SK-N-SH (cell line): ENCODE measurements around the gene S100B. TPM values are rescaled to one million over a fixed set of nuclear protein-coding genes. Genes with fewer than 3 reads are reported as not detected.

Experiments
- CTCF ChIA-PET: fragments of 300-600, 350-600 bp; formaldehyde crosslinking; extraction: SDS; loops from one replicate; lab custom pipeline; 2021; lab: Yijun Ruan, JAX
- POLR2A ChIA-PET: fragments of 350-600 bp; sonication (Branson Sonifier 250); formaldehyde crosslinking; extraction: SDS; loops from one replicate; lab custom pipeline; 2020; ENCODE audit warnings: antibody characterized with exemption, inconsistent platforms; lab: Yijun Ruan, JAX
- DNase-seq: peaks from one replicate; pipeline ENCODE4 v3.0.0; 2012
- H2AFZ ChIP-seq: fragments of 200-600 bp; sonication (generic); 2 replicates; pipeline ENCODE4 v1.8.1; 2016; ENCODE audit warnings: antibody characterized with exemption, mild to moderate bottlenecking, low read depth
- H3F3A ChIP-seq: fragments of 200-600 bp; sonication (generic); replicated peaks from 2 replicates; pipeline ENCODE3; 2016; ENCODE audit warnings: antibody characterized with exemption, mild to moderate bottlenecking; ENCODE audit not compliant: insufficient read depth
- H3K27ac ChIP-seq, 2 experiments: fragments of 200-500 bp in 1 of 2; fragments of 200-600 bp in 1 of 2; sonication (Bioruptor generic) in 1 of 2; sonication (generic), shearing (Covaris generic) in 1 of 2; 2 replicates each; pipeline versions ENCODE4 v1.5.1 to v1.6.1; 2014 to 2016; ENCODE audit warnings: low read depth in 2 of 2, inconsistent platforms in 1 of 2, low read length in 1 of 2, mild to moderate bottlenecking in 1 of 2, mixed read lengths in 1 of 2
- H3K27me3 ChIP-seq: fragments of 200-600 bp; sonication (generic), shearing (Covaris generic); 2 replicates; pipeline ENCODE4 v1.6.1; 2016; ENCODE audit warnings: mixed run types; ENCODE audit not compliant: insufficient read depth
- H3K36me3 ChIP-seq, 2 experiments: fragments of 200-500 bp in 1 of 2; fragments of 200-600 bp in 1 of 2; sonication (Bioruptor generic) in 1 of 2; sonication (generic) in 1 of 2; replicated peaks in 1 of 2; 2 replicates each; pipeline versions ENCODE3 to v1.5.1; 2014 to 2016; ENCODE audit warnings: low read length in 1 of 2, mild to moderate bottlenecking in 1 of 2; ENCODE audit not compliant: insufficient read depth in 2 of 2, control insufficient read depth in 1 of 2
- H3K4me1 ChIP-seq, 2 experiments: fragments of 200-500 bp in 1 of 2; fragments of 200-600 bp in 1 of 2; sonication (Bioruptor generic) in 1 of 2; sonication (generic), shearing (Covaris generic) in 1 of 2; 2 replicates each; pipeline versions ENCODE4 v1.5.1 to v1.6.1; 2014 to 2016; ENCODE audit warnings: low read depth in 1 of 2, low read length in 1 of 2, mixed run types in 1 of 2; ENCODE audit not compliant: insufficient read depth in 2 of 2, control insufficient read depth in 1 of 2
- H3K4me2 ChIP-seq: fragments of 200-600 bp; sonication (generic), shearing (Covaris generic); 2 replicates; pipeline ENCODE4 v1.6.1; 2017; ENCODE audit warnings: mixed run types
- H3K4me3 ChIP-seq, 2 experiments: fragments of 200-500 bp in 1 of 2; fragments of 200-600 bp in 1 of 2; sonication (Bioruptor generic) in 1 of 2; sonication (generic), shearing (Covaris generic) in 1 of 2; 2 replicates each; pipeline versions ENCODE4 v1.5.1 to v1.8.1; 2014 to 2016; ENCODE audit warnings: low read depth in 2 of 2, inconsistent platforms in 1 of 2, low read length in 1 of 2, mild to moderate bottlenecking in 1 of 2, mixed read lengths in 1 of 2, moderate library complexity in 1 of 2
- H3K79me2 ChIP-seq: fragments of 200-600 bp; sonication (generic); 2 replicates; pipeline ENCODE4 v1.8.1; 2017; ENCODE audit warnings: mild to moderate bottlenecking; ENCODE audit not compliant: insufficient read depth
- H3K9ac ChIP-seq: fragments of 200-600 bp; sonication (generic); 2 replicates; pipeline ENCODE4 v1.6.1; 2017; ENCODE audit warnings: mixed run types
- H3K9me2 ChIP-seq: fragments of 200-600 bp; sonication (generic); 2 replicates; pipeline ENCODE4 v1.6.1; 2017; ENCODE audit warnings: mixed run types
- H3K9me3 ChIP-seq: fragments of 200-600 bp; sonication (generic); 2 replicates; pipeline ENCODE4 v1.6.1; 2017; ENCODE audit warnings: mixed run types, mild to moderate bottlenecking, moderate library complexity
- H4K20me1 ChIP-seq: fragments of 200-600 bp; sonication (generic); 2 replicates; pipeline ENCODE4 v1.6.1; 2017; ENCODE audit warnings: mild to moderate bottlenecking, mixed run types; ENCODE audit not compliant: insufficient read depth
- ELF1 ChIP-seq: IDR thresholded peaks from 2 replicates; pipeline ENCODE4 v1.4.0; 2012
- EP300 ChIP-seq, 2 experiments: IDR thresholded peaks; 2 replicates each; pipeline versions ENCODE4 v1.4.0 to v1.6.1; 2012; ENCODE audit warnings: borderline replicate concordance in 1 of 2, low read depth in 1 of 2, low read length in 1 of 2
- EZH2phosphoT487 ChIP-seq: fragments of 200-600 bp; sonication (generic); IDR thresholded peaks from 2 replicates; pipeline ENCODE4 v1.6.1; 2017; ENCODE audit warnings: low read depth, mixed run types, mild to moderate bottlenecking, antibody characterized with exemption, moderate library complexity, borderline replicate concordance
- GABPA ChIP-seq: IDR thresholded peaks from 2 replicates; pipeline ENCODE4 v1.4.0; 2012; ENCODE audit warnings: low read depth, mild to moderate bottlenecking
- IRF3 ChIP-seq: fragments of 150-350 bp; IDR thresholded peaks from 2 replicates; pipeline ENCODE4 v1.6.1; 2016; ENCODE audit warnings: mild to moderate bottlenecking, low read depth, low read length
- JUND ChIP-seq: IDR thresholded peaks from 2 replicates; pipeline ENCODE4 v1.4.0; 2012
- MAX ChIP-seq: IDR thresholded peaks from 2 replicates; pipeline ENCODE4 v1.4.0; 2012; ENCODE audit warnings: low read depth
- MEF2A ChIP-seq: IDR thresholded peaks from 2 replicates; pipeline ENCODE4 v1.4.0; 2012; ENCODE audit warnings: low read depth, borderline replicate concordance
- MXI1 ChIP-seq: IDR thresholded peaks from 2 replicates; pipeline ENCODE4 v1.6.1; 2012; ENCODE audit warnings: mild to moderate bottlenecking, low read depth, low read length, improper control_type of control experiment
- NRF1 ChIP-seq: IDR thresholded peaks from 2 replicates; pipeline ENCODE4 v1.6.1; 2012; ENCODE audit warnings: low read depth, mild to moderate bottlenecking, low read length
- POLR2AphosphoS5 ChIP-seq: IDR thresholded peaks from 2 replicates; pipeline ENCODE4 v1.6.1; 2012; ENCODE audit warnings: low read depth, low read length
- RAD21 ChIP-seq: IDR thresholded peaks from 2 replicates; pipeline ENCODE4 v1.6.1; 2012; ENCODE audit warnings: mild to moderate bottlenecking, low read length
- REST ChIP-seq: IDR thresholded peaks from 2 replicates; pipeline ENCODE4 v1.6.1; 2012; ENCODE audit warnings: mild to moderate bottlenecking, low read depth, low read length, moderate library complexity
- RXRA ChIP-seq: IDR thresholded peaks from 2 replicates; pipeline ENCODE4 v1.4.0; 2012; ENCODE audit warnings: low read depth, mild to moderate bottlenecking, borderline replicate concordance
- TAF1 ChIP-seq: IDR thresholded peaks from 2 replicates; pipeline ENCODE4 v1.6.1; 2012; ENCODE audit warnings: low read depth, mild to moderate bottlenecking, low read length, moderate library complexity, borderline replicate concordance
- USF1 ChIP-seq: IDR thresholded peaks from 2 replicates; pipeline ENCODE4 v1.4.0; 2012; ENCODE audit warnings: low read depth, borderline replicate concordance
- YY1 ChIP-seq: IDR thresholded peaks from 2 replicates; pipeline ENCODE4 v1.4.0; 2012; ENCODE audit warnings: low read depth, mild to moderate bottlenecking
- WGBS: methylation state at CpG from one replicate; pipeline ENCODE4 v1.1.6; 2017; ENCODE audit warnings: low lambda C conversion rate; 5-methylcytosine and 5-hydroxymethylcytosine counted together
- polyA plus RNA-seq, 3 experiments: library from polyadenylated mRNA; depleted of rRNA; stranded (reverse); fragments of >200 nt; gene quantifications; 2 replicates each; pipeline ENCODE4 v1.2.3, GENCODE V29; 2012

S100B gene
- polyA plus RNA-seq, 1 of the 3 experiments (the other 2 are of a cell fraction), result 0.12 TPM

GRCh38 chr21:46551636-46552241, 53.1 kb downstream of the S100B start:
- ChIA-PET POLR2A (no interaction called here), CTCF (no interaction called here)
- Histone ChIP-seq H3K4me2 (no peak overlapping the region), H3K9me3 (no peaks in the 10 kb centered on the region), H3K79me2 (no peaks in the 10 kb centered on the region), H4K20me1 (no peaks in the 10 kb centered on the region), H3K4me1 (no peaks in the 10 kb centered on the region), H3K36me3 (peaks cover 45 to 58% of the 10 kb centered on the region in 2 experiments), H3K27me3 (no peaks in the 10 kb centered on the region), H3K4me3 (no peak overlapping the region), H3K9ac (no peak overlapping the region), H3F3A (no peaks in the 10 kb centered on the region), H2AFZ (no peak overlapping the region), H3K27ac (no peak overlapping the region; a peak in 1 of 4 replicates), H3K9me2 (no peaks in the 10 kb centered on the region)
- no peak for TF ChIP-seq YY1
- TF ChIP-seq EZH2phosphoT487, result no peak
- no peak for TF ChIP-seq POLR2AphosphoS5
- no peak for TF ChIP-seq RXRA
- no peak for TF ChIP-seq EP300 (IDR thresholded peaks at IDR 0.05; ENCODE audit: borderline replicate concordance in 1 of 2, low read depth in 1 of 2, low read length in 1 of 2)
- TF ChIP-seq TAF1, result no peak
- TF ChIP-seq REST, result no peak
- no peak for TF ChIP-seq ELF1
- no peak for TF ChIP-seq RAD21
- no peak for TF ChIP-seq IRF3
- 93% methylated on average over 5 of the region's 24 CpGs for WGBS
- DNase-seq, result no peak

- DNase-seq, result no peak
- Histone ChIP-seq H3K9ac (no peak overlapping the region), H3K27me3 (no peaks in the 10 kb centered on the region), H4K20me1 (no peaks in the 10 kb centered on the region), H3K79me2 (no peaks in the 10 kb centered on the region), H3K27ac (no peak overlapping the region), H3K4me2 (no peak overlapping the region), H3K36me3 (peaks cover 39 to 62% of the 10 kb centered on the region in 2 experiments), H3F3A (no peaks in the 10 kb centered on the region), H2AFZ (no peak overlapping the region), H3K4me3 (no peak overlapping the region), H3K9me2 (no peaks in the 10 kb centered on the region), H3K9me3 (no peaks in the 10 kb centered on the region), H3K4me1 (no peaks in the 10 kb centered on the region)
- ChIA-PET POLR2A (no interaction called here), CTCF (no interaction called here)
- 94% methylated on average over 7 of the region's 12 CpGs for WGBS
- TF ChIP-seq USF1, result no peak
- TF ChIP-seq NRF1, result no peak
- no peak for TF ChIP-seq JUND
- no peak for TF ChIP-seq EZH2phosphoT487
- TF ChIP-seq MXI1, result no peak
- no peak for TF ChIP-seq GABPA
- TF ChIP-seq MAX, result no peak
- TF ChIP-seq YY1, result no peak
- no peak for TF ChIP-seq TAF1
- TF ChIP-seq MEF2A, result no peak
These were observed 54.6 kb downstream of the S100B start for GRCh38 chr21:46550116-46550941.
